PC-9 (cell line): ENCODE measurements around the gene RYR2. TPM values are rescaled to one million over a fixed set of nuclear protein-coding genes. Genes with fewer than 3 reads are reported as not detected.

Source experiments
- BruUV-seq: library from RNA; stranded (reverse); fragments of 400-500 nt; replicated peaks from 2 replicates; lab custom pipeline; 2021; lab: Mats Ljungman, UMichigan
- CTCF ChIA-PET: fragments of 300-600 bp; sonication (Branson Sonifier 250); formaldehyde crosslinking; loops from one replicate; lab custom pipeline; 2022; ENCODE audit warnings: antibody characterized with exemption; lab: Charles Lee
- POLR2A ChIA-PET: fragments of 300-600 bp; sonication (Branson Sonifier 250); formaldehyde crosslinking; loops from one replicate; lab custom pipeline; 2022; ENCODE audit warnings: antibody characterized with exemption; ENCODE audit not compliant: unreplicated experiment; lab: Charles Lee
- DNase-seq, 2 experiments: peaks; one replicate each; pipeline versions ENCODE4 v3.0.0 to v3.0.0-alpha.2; 2015 to 2022; ENCODE audit warnings: mixed read lengths in 1 of 2
- H2AFZ ChIP-seq: fragments of 200-600 bp; sonication (generic); 2 replicates; pipeline ENCODE4 v1.8.1; 2017; ENCODE audit warnings: antibody characterized with exemption
- H3F3A ChIP-seq: fragments of 200-600 bp; sonication (generic); 2 replicates; pipeline ENCODE4 v1.8.1; 2017; ENCODE audit warnings: antibody characterized with exemption, mild to moderate bottlenecking, low read depth; ENCODE audit not compliant: insufficient read depth
- H3K27ac ChIP-seq: fragments of 200-600 bp; sonication (generic); 2 replicates; pipeline ENCODE4 v1.6.1; 2016; ENCODE audit warnings: mixed run types
- H3K27me3 ChIP-seq: fragments of 200-600 bp; sonication (generic); 2 replicates; pipeline ENCODE4 v1.6.1; 2016; ENCODE audit warnings: low read depth, mixed run types; ENCODE audit not compliant: insufficient read depth
- H3K36me3 ChIP-seq: fragments of 200-600 bp; sonication (generic); 2 replicates; pipeline ENCODE4 v1.6.1; 2016; ENCODE audit warnings: low read depth, mixed run types
- H3K4me1 ChIP-seq: fragments of 200-600 bp; sonication (generic); replicated peaks from 2 replicates; pipeline ENCODE4 v1.6.1; 2016; ENCODE audit warnings: mixed run types; ENCODE audit not compliant: insufficient read depth
- H3K4me2 ChIP-seq: fragments of 200-600 bp; sonication (generic); 2 replicates; pipeline ENCODE4 v1.6.1; 2017; ENCODE audit warnings: mixed run types
- H3K4me3 ChIP-seq: fragments of 200-600 bp; sonication (generic); 2 replicates; pipeline ENCODE4 v1.6.1; 2016; ENCODE audit warnings: mixed run types
- H3K79me2 ChIP-seq: fragments of 200-600 bp; sonication (generic); 2 replicates; pipeline ENCODE4 v1.6.1; 2017; ENCODE audit warnings: low read depth, mixed run types
- H3K9me2 ChIP-seq: fragments of 200-600 bp; sonication (generic); 2 replicates; pipeline ENCODE4 v1.8.1; 2017; ENCODE audit warnings: mild to moderate bottlenecking; ENCODE audit not compliant: insufficient read depth
- H3K9me3 ChIP-seq: fragments of 200-600 bp; sonication (generic); 2 replicates; pipeline ENCODE4 v1.8.1; 2016; ENCODE audit warnings: low read depth; ENCODE audit not compliant: insufficient read depth
- H4K20me1 ChIP-seq: fragments of 200-600 bp; sonication (generic); 2 replicates; pipeline ENCODE4 v1.8.1; 2017; ENCODE audit not compliant: insufficient read depth
- EZH2 ChIP-seq: fragments of 200-600 bp; sonication (generic); IDR thresholded peaks from 2 replicates; pipeline ENCODE4 v1.8.0; 2017; ENCODE audit warnings: antibody characterized with exemption, low read depth
- intact Hi-C: fragments of 100-400 bp; cut with micrococcal nuclease; formaldehyde crosslinking; loops from one replicate; pipeline ENCODE4 v1.10.0; 2022; ENCODE audit not compliant: unreplicated experiment
- total RNA-seq: library from RNA; stranded (reverse); gene quantifications from 2 replicates; pipeline ENCODE4 v1.2.3, GENCODE V29; 2021
- TF ChIP-seq, protein P1 (sequence below): fragments of 200-600 bp; sonication (generic); conservative IDR thresholded peaks from 2 replicates; pipeline ENCODE4 v1.6.1; 2017; ENCODE audit warnings: mixed run types, antibody characterized with exemption, mild to moderate bottlenecking, moderate library complexity

Gene RYR2
- total RNA-seq, 1 experiment from 2014 or later, result not detected

DNA sequence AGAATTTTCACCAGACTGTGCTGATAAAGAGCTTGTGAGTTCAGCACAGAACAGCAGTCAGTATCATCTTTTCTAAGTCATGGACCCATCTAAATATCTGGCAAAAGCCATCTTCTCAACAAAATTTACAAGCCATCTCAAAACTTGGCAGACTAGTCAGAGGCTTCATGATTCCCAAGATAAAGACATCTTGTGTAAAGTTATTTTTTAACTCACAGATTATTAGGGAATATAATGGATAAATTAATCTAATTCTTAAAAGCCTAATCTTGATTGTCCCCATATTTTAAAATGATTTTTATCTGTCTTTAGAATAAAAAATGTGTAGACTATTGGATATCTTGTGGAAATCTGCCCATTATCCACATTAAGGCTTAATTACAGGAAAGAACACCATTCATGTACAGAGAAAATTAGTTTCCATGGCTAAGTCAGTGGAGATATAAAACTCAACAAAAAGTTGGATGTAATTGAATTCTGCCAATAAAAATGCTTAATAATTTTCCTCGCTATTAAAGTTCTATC, 688.9 kb downstream of the RYR2 start:
- Histone ChIP-seq H3K9me3 (no peaks in the 10 kb centered on the region), H3K4me3 (no peak overlapping the region)
- POLR2A ChIA-PET, result no interaction called here

DNA sequence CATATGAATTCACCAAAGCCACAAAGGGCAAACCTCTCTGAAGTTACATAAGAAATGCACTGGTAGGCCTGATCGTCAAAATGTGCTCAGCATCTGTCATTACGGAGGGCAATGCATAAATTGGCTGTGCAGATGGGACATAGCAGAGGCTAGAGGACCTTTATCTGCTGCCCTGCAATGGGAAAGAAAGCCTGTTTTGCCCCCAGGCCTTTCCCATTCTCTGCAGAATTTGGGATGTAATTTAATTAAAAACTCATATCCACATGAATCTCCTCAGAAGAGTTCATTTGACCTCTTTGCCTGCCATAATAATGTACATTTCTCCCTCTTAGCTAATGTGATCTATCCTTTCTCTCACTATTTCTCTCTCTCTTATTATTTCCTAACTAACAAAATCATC, 690.7 kb downstream of the RYR2 start:
- no TSS peak for BruUV-seq
- H3K27me3 ChIP-seq, result no peaks in the 10 kb centered on the region
- intact Hi-C loops, result no loop called here
- no peak overlapping the region for H2AFZ ChIP-seq
- H3K27ac ChIP-seq, result no peak overlapping the region
- no peaks in the 10 kb centered on the region for H3K4me1 ChIP-seq
- H3K36me3 ChIP-seq, result no peaks in the 10 kb centered on the region
- H3K79me2 ChIP-seq, result no peaks in the 10 kb centered on the region
- H3K4me3 ChIP-seq, result no peak overlapping the region
- no peaks in the 10 kb centered on the region for H3K9me2 ChIP-seq
- DNase-seq, result no peak
- no peaks in the 10 kb centered on the region for H3F3A ChIP-seq
- CTCF ChIA-PET, result no interaction called here
- POLR2A ChIA-PET, result no interaction called here
- H4K20me1 ChIP-seq, result no peaks in the 10 kb centered on the region
- H3K4me2 ChIP-seq, result no peak overlapping the region
- no peak for TF ChIP-seq EZH2
- TF ChIP-seq, protein P1, sequence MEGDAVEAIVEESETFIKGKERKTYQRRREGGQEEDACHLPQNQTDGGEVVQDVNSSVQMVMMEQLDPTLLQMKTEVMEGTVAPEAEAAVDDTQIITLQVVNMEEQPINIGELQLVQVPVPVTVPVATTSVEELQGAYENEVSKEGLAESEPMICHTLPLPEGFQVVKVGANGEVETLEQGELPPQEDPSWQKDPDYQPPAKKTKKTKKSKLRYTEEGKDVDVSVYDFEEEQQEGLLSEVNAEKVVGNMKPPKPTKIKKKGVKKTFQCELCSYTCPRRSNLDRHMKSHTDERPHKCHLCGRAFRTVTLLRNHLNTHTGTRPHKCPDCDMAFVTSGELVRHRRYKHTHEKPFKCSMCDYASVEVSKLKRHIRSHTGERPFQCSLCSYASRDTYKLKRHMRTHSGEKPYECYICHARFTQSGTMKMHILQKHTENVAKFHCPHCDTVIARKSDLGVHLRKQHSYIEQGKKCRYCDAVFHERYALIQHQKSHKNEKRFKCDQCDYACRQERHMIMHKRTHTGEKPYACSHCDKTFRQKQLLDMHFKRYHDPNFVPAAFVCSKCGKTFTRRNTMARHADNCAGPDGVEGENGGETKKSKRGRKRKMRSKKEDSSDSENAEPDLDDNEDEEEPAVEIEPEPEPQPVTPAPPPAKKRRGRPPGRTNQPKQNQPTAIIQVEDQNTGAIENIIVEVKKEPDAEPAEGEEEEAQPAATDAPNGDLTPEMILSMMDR, result no peak
- no peaks in the 10 kb centered on the region for H3K9me3 ChIP-seq

More for the DNA sequence above, 688.9 kb downstream of the RYR2 start:
- TF ChIP-seq, protein P1, result no peak
- no peak for TF ChIP-seq EZH2
- H3K4me2 ChIP-seq, result no peak overlapping the region
- H3F3A ChIP-seq, result no peaks in the 10 kb centered on the region
- H3K27ac ChIP-seq, result no peak overlapping the region
- H3K9me2 ChIP-seq, result no peaks in the 10 kb centered on the region
- no TSS peak for BruUV-seq
- no peaks in the 10 kb centered on the region for H3K4me1 ChIP-seq
- H3K79me2 ChIP-seq, result no peaks in the 10 kb centered on the region
- CTCF ChIA-PET, result no interaction called here
- H3K27me3 ChIP-seq, result no peaks in the 10 kb centered on the region
- intact Hi-C loops, result no loop called here
- no peaks in the 10 kb centered on the region for H3K36me3 ChIP-seq
- DNase-seq, result no peak
- H4K20me1 ChIP-seq, result no peaks in the 10 kb centered on the region
- no peak overlapping the region for H2AFZ ChIP-seq

DNA sequence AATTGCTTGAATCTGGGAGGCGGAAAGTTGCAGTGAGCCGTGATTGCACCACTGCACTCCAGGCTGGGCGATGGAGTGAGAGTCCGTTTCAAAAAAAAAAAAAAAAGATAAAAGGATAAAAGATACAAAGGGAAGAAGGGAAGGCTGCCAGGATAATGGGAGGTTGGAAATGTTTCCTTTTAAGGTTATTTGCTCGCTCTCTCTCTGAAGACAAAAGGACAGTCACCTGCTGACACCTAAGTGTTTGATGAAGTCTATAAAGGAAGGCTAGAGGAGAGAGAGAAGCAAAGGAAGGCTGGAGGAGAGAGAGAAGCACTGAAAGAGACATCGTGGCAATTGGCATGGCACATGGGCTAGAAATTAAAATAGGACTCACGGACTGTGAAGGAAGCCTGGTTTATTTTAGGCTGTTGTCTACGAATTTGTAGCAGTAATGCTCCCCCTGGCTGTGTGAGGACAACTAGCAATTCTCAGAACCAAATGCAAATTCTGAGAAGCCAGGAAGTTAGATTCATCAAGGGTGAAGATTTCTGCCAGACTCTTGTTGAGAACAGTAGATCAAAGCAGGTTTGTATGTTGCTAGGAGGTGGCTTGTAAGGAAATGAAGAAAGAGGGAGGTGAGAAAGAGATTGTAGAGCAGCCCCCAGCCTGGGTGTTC, 694.5 kb downstream of the RYR2 start:
- Histone ChIP-seq H4K20me1 (no peaks in the 10 kb centered on the region), H3K27me3 (no peaks in the 10 kb centered on the region), H3K9me2 (no peaks in the 10 kb centered on the region), H3K79me2 (no peaks in the 10 kb centered on the region), H3K27ac (no peak overlapping the region), H3K4me1 (no peaks in the 10 kb centered on the region), H3F3A (no peaks in the 10 kb centered on the region), H3K36me3 (no peaks in the 10 kb centered on the region), H3K4me2 (no peak overlapping the region), H3K9me3 (no peaks in the 10 kb centered on the region), H3K4me3 (no peak overlapping the region), H2AFZ (no peak overlapping the region)
- ChIA-PET CTCF (no interaction called here), POLR2A (no interaction called here)
- intact Hi-C loops, result no loop called here
- no peak for TF ChIP-seq EZH2
- TF ChIP-seq, protein P1, result no peak
- BruUV-seq, result no TSS peak
- DNase-seq, result no peak
